ENCODE measurements around the gene PAXIP1. TPM values are rescaled to one million over a fixed set of nuclear protein-coding genes. Genes with fewer than 3 reads are reported as not detected.
A peak's percentile ranks its signal among the peaks of the same experiment; 100 is the strongest.
"Not testable (repeated sequence)": the region's sequence is repeated elsewhere in the genome, so short reads cannot be mapped to it uniquely, and the experiment has no call there.

The PAXIP1 gene
- total and polyA plus RNA-seq, 2 donors (not counting 3 experiments of a cell fraction or from before 2014, with no cell fraction given), result 10.0 to 15.8 TPM

GRCh38 chr7:154937837-154938236 is 65.1 kb downstream of the PAXIP1 start:
- intact Hi-C loops (cut with micrococcal nuclease), result no loop called here
- dilution Hi-C loops (cut with MboI; ENCODE audit: extremely low pct_ligation_motif_present, low sequenced_read_pairs), result no loop called here
- no peaks in the 10 kb centered on the region for H3K9me1 ChIP-seq (replicated peaks; ENCODE audit: control insufficient read depth, extremely low read depth, insufficient read depth, low read length)
- no peaks in the 10 kb centered on the region for H3K4me1 ChIP-seq (ENCODE audit: control insufficient read depth, extremely low read depth, insufficient read depth, low read length)
- no peaks in the 10 kb centered on the region for H3K36me3 ChIP-seq (ENCODE audit: control insufficient read depth in 2 of 2, extremely low read depth in 1 of 2, insufficient read depth in 2 of 2, low read length in 2 of 2)
- H3K27ac ChIP-seq (ENCODE audit: insufficient read depth, low read depth, low read length), result no peak overlapping the region
- H2AFZ ChIP-seq (ENCODE audit: low read depth, low read length), result no peak overlapping the region
- no peaks in the 10 kb centered on the region for H3K9me3 ChIP-seq (replicated peaks; ENCODE audit: control insufficient read depth, insufficient read depth, low read length)
- H3K9ac ChIP-seq (replicated peaks; ENCODE audit: extremely low read depth, insufficient read depth, low read length), result no peak overlapping the region
- H4K20me1 ChIP-seq (replicated peaks; ENCODE audit: control insufficient read depth, extremely low read depth, insufficient read depth, low read length), result no peaks in the 10 kb centered on the region
- BruUV-seq (replicated peaks), result no TSS peak
- no peak overlapping the region for H3K4me3 ChIP-seq (replicated peaks in 1 of 3; ENCODE audit: insufficient read depth in 1 of 3, low read depth in 1 of 3, low read length in 3 of 3)
- H3K27me3 ChIP-seq (ENCODE audit: control insufficient read depth in 2 of 2, insufficient read depth in 2 of 2, low read length in 2 of 2), result no peaks in the 10 kb centered on the region
- H3K79me2 ChIP-seq (ENCODE audit: control insufficient read depth, insufficient read depth, low read length), result no peaks in the 10 kb centered on the region
- ChIA-PET CTCF (interaction anchor here (1.8 kb wide), 1 partner anchor 10 kb away, joined by 6 read pairs; no protein-coding TSS in a partner anchor), POLR2A (no interaction called here)
- FAIRE-seq (peak; percentile 26), DNase-seq (ENCODE audit: low read depth, low spot score) (no peak)
- TF ChIP-seq MAX (IDR thresholded peaks at IDR 0.05; ENCODE audit: insufficient read depth, insufficient read length) (no peak), CTCF (IDR thresholded peaks at IDR 0.05; ENCODE audit: extremely low read depth in 1 of 2, insufficient read depth in 1 of 2, low read depth in 1 of 2, low read length in 2 of 2) (no peak), POLR2AphosphoS5 (IDR thresholded peaks at IDR 0.05; ENCODE audit: insufficient read depth, low read depth, low read length) (no peak), POLR2A (IDR thresholded peaks at IDR 0.05; ENCODE audit: low read depth, low read length) (no peak), GATA2 (IDR thresholded peaks at IDR 0.05; ENCODE audit: insufficient read depth, insufficient read length, low read depth, low read length) (no peak), MYC (IDR thresholded peaks at IDR 0.05; ENCODE audit: low read depth, low read length) (no peak), FOS (IDR thresholded peaks at IDR 0.05; ENCODE audit: borderline replicate concordance, insufficient read depth, low read length) (no peak), JUN (IDR thresholded peaks at IDR 0.05; ENCODE audit: borderline replicate concordance, insufficient read depth, insufficient read length, low read depth) (no peak)
- no peak overlapping the region for H3K4me2 ChIP-seq (ENCODE audit: insufficient read depth, low read length)

GRCh38 chr7:154934353-154934952 is 68.5 kb downstream of the PAXIP1 start:
- H2AFZ ChIP-seq (ENCODE audit: low read depth, low read length); FAIRE-seq; H3K79me2 ChIP-seq (ENCODE audit: control insufficient read depth, insufficient read depth, low read length); CTCF ChIA-PET; H3K9ac ChIP-seq (replicated peaks; ENCODE audit: extremely low read depth, insufficient read depth, low read length); H3K4me3 ChIP-seq (replicated peaks in 1 of 3; ENCODE audit: insufficient read depth in 1 of 3, low read depth in 1 of 3, low read length in 3 of 3); DNase-seq (ENCODE audit: low read depth, low spot score); H3K27me3 ChIP-seq (ENCODE audit: control insufficient read depth in 2 of 2, insufficient read depth in 2 of 2, low read length in 2 of 2); H3K4me1 ChIP-seq (ENCODE audit: control insufficient read depth, extremely low read depth, insufficient read depth, low read length); dilution Hi-C loops (cut with MboI; ENCODE audit: extremely low pct_ligation_motif_present, low sequenced_read_pairs); H3K4me2 ChIP-seq (ENCODE audit: insufficient read depth, low read length); BruUV-seq (replicated peaks); H4K20me1 ChIP-seq (replicated peaks; ENCODE audit: control insufficient read depth, extremely low read depth, insufficient read depth, low read length); intact Hi-C loops (cut with micrococcal nuclease); H3K9me1 ChIP-seq (replicated peaks; ENCODE audit: control insufficient read depth, extremely low read depth, insufficient read depth, low read length); H3K9me3 ChIP-seq (replicated peaks; ENCODE audit: control insufficient read depth, insufficient read depth, low read length); H3K27ac ChIP-seq (ENCODE audit: insufficient read depth, low read depth, low read length); POLR2A ChIA-PET; H3K36me3 ChIP-seq (ENCODE audit: control insufficient read depth in 2 of 2, extremely low read depth in 1 of 2, insufficient read depth in 2 of 2, low read length in 2 of 2): not testable (repeated sequence)
